GM19193 (cell line): ENCODE results near the gene JPH2.

Experiments
- POLR2A ChIP-seq: IDR thresholded peaks from 4 replicates; pipeline ENCODE4 v1.6.1; 2011; ENCODE audit not compliant: insufficient read depth, insufficient read length; ENCODE audit errors: extremely low read depth

Gene JPH2

DNA sequence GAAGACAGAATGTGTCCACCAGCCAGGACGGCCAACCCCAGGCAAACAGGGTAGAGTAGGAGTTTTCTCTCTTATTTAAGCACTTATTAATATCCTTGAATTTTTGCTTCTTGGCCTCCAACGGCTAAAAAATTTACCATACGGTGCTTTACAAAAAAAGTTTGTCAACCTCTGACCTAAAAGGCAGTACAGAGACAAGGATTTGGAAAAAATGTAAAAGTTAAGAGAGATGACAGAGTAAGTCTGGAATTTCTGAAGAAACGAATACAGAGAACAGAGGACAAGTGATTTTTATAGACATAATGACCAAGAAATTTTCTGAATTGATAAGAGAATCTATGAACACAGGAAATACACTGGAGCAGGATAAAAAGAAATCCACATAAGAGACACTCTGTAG lies 13.4 kb upstream of the JPH2 start:
- TF ChIP-seq POLR2A = no peak

DNA sequence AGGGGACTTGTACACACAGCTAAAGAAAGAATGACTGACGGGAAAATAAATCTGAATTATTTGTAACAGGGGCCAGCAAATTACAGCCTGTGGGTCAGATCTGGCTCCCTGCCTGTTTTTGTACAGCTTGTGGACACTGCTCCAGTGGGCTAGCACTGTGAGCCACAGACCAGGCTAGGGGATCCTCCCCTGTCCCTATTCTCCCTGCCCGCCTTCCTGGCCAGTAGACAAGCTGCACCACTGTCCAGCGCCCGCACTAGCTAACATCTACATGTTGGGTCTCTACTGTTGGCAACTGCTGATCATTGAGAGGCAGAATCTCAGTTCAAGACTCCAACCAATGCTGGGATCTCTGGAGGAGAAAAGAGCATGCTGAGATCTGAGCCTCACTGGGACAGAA lies 12.9 kb upstream of the JPH2 start:
- TF ChIP-seq POLR2A = no peak

DNA sequence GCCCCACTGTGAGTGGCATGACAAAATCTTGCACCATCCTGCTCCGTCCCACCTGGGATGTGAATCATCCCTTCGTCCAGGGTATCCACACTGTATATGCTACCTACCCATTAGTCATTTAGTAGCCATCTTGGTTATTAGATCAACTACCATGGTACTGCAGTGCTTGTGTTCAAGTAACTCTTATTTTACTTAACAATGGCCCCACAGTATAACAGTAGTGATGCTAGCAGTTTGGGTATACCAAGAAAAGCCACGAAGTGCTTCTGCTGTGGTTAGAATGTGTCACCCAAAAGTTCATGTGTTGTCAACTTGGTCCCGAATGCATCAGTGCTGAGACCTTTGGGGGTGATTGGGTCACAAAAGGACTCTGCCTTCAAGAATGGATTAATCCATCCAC lies 11.9 kb upstream of the JPH2 start:
- TF ChIP-seq POLR2A = no peak

DNA sequence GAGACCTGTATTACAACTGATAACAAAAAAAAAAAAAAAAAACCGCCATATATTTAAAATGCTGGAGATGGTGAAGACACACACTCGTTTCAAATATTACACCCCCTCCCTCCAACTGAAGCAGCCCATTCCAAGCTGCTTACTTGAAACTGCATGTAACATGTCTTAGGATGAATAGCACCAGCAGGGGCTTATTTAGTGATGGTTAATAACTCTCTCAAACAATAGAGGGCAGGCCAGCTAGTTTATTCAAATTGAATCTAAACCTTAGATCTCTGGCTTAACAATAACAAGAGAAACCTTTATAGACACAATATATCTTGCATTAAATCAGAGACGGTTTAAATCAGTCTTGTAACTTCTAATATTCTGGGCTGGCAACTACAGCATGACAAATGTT lies 9.3 kb upstream of the JPH2 start:
- TF ChIP-seq POLR2A = no peak

DNA sequence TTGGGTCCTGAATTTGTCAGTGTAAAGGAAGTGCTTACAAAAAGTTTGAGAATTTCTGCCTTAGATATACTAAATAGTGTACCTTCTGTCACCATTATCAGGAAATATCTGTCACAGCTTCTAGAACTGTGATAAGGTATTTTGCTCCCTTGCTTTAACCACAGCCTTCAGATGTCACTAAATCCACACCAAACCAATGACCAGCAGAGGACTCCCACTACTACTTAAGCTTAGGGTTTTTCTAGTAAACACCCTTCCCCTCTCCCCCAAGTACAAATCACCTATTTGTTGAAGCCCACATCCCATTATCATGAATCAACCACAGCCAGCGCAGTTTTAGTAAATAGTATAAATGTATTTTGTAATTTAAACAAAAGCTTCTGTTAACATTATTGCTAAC lies 8.6 kb upstream of the JPH2 start:
- TF ChIP-seq POLR2A = no peak

- TF ChIP-seq POLR2A = no peak
Observed at GRCh38 chr20:44193801-44194200, 6.8 kb upstream of the JPH2 start.

GRCh38 chr20:44188752-44189151 lies 1.8 kb upstream of the JPH2 start:
- no peak for TF ChIP-seq POLR2A

DNA sequence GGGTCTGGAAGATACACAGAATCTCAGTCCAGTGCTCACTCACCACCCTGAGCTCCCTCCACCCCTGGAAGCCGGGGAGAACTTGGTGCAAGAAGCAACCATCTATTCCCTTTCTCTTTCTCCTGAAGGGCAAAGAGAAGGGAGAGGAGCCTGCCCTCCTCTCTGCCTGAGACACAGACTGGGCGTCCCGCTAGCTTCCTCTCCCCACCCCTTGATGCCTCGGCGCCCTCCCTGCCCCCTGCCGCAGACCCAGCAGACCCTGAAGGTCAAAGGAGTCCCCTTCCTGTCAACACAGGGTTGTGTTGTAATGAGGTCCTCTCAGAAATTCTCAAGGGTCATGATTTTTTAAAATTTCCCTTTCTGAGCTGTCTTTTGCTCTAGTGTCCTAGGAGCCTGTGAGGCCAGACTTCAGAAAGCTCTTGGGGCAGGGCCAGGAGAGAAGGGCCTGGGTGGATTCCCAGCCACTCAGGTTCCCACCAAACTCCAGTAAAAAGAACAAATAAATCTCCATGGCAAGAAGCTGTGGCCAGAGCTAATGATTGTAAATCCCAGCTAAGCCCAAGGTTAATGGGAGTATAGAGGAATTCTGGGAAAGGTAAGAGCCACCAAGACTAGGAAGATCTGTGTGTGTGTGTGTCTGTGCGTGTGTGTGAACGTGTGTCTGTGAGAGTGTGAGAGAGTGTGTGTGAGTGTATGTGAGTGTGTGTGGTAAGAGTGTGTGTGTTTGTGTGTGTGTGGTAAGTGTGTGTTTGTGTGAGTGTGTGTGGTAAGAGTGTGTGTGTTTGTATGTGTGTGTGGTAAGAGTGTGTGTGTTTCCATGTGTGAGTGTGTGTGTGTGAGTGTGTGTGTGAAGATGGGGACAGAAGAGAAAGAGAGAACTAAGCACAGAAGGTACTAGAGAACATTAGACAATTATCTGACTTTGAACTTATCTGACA lies 1.1 kb upstream of the JPH2 start:
- TF ChIP-seq POLR2A = no peak

DNA sequence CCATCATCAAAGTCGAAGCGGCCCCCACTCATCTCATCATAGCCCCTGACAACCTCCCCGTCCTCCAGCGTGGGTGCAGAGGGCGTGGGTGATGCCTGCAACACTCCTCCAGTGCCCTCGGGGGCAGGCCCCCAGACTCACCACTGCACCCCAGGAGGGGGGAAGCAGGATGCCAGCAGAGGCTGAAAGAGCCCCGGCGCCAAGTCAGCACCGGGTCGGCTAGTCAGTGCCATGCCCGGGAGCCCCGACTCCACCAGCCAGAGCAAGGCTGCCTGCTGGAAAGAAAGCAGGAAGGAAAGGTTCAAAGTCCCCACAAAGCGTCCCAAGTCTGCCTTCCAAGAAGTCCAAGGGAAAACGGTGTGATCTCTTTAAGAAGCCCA lies 324 bp downstream of the JPH2 start:
- TF ChIP-seq POLR2A = no peak

GRCh38 chr20:44186201-44186600 lies 787 bp downstream of the JPH2 start:
- no peak for TF ChIP-seq POLR2A

DNA sequence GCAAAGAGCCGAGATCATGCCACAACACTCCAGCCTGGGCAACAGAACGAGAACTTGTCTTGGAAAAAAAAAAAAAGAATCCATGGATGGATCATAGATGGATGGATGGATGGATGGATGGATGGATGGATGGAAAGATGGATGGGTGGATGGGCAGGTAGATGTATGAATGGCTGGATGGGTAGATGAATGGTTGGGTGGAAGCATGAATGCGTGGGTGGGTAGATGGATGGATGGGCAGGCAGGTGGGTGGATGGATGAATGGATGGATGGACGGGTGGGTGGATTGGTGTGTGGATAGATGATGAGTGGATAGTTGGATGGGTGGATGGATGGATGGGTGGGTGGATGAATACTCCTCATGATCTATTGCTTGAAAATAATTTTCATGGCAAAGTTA lies 1.4 kb downstream of the JPH2 start:
- no peak for TF ChIP-seq POLR2A

DNA sequence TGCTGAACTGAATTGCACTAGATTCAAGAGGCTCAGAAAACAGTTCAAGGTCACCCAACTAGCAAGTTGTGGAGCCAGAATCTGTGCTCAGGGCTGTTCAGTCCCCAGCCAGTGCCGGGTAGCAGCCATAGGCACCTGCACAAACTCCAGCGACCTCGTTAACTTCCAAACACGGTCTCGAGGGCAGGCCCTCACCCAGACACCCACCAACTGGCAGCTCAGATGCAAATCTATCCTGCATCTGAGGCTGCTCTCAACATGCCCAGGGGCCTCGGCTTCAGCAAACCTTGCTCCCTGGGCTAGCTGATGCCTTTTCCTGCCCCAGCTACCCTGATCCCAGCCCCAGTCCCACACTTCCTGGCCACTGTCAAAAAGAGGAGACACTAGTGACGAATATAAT lies 3.7 kb downstream of the JPH2 start:
- no peak for TF ChIP-seq POLR2A

DNA sequence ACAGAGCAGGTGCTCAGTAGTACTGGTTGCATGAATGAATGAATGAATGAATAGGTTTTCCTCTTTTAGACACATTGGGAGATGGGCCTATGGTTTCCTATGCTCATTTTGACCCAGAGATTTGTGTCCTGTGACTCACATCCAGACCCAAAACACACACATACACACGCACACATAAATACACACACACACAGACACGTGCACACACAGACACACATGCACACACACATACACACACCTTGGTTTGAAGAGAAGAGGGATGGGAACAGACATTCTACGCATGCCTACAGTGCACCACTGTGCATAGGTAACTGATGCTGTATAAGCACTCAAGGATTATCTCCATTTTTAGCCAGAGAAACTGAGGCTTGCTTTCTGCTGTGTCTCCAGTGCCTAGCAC lies 4.1 kb downstream of the JPH2 start:
- TF ChIP-seq POLR2A = no peak

DNA sequence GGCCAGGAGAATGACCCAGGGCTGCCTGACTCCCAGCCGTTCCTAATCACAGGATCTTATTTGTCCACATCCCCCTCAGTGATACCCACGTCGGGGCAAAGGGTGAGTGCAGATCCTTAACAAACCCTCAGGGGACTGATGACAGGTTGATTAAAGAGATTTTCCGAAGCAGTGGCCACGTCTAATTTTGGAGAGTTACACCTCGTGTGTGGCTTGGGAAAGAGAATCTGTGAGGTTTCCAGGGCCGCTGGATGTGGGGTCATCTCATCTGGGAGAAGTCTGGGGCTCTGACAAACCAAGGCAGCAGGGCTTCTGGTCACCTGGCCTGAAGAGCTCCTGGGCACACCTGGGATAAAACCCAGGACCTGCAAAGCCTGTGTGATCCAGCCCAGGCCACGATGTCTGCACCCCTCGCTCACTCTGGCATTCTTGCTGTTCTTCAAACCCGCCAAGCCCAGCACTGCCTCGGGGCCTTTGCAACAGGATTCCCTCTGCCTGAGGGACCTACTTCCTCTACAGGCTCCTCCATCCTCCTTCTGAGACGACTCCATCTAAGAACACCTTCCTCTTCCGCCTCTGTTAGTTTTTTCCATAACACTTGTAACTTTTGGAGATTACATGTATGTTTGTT lies 4.7 kb downstream of the JPH2 start:
- TF ChIP-seq POLR2A = no peak

- no peak for TF ChIP-seq POLR2A
Observed at GRCh38 chr20:44181611-44182010, 5.4 kb downstream of the JPH2 start.

DNA sequence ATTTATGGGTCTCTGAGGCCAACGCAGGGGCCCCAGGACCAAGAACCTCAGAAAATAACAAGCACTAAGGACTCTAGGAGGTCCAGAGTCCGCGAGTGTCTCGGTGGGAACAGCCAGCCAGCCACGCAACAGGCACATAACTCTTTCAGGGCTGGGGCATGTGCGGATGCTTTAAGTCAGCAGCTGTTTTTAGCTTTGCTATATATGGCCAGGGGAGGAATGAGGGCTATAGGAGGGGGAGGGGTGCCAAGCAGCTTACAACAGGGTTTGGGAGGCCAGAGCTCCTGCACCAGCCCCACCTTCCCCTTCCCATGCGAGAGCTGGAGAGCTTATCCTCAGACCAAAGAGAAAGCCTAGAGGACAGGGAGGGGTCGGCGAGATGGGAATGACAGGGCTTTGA lies 6.2 kb downstream of the JPH2 start:
- TF ChIP-seq POLR2A = no peak
